Islet of Langerhans (tissue), 1 donor: Measurements from ENCODE around the gene SCAI.
"Not testable (repeated sequence)": the region's sequence is repeated elsewhere in the genome, so short reads cannot be mapped to it uniquely, and the experiment has no call there.

Source experiments
- FAIRE-seq: peaks from one replicate; lab custom pipeline; 2011; peaks lifted over from hg19 to GRCh38; lab: Jason Lieb, UNC

The SCAI gene

DNA sequence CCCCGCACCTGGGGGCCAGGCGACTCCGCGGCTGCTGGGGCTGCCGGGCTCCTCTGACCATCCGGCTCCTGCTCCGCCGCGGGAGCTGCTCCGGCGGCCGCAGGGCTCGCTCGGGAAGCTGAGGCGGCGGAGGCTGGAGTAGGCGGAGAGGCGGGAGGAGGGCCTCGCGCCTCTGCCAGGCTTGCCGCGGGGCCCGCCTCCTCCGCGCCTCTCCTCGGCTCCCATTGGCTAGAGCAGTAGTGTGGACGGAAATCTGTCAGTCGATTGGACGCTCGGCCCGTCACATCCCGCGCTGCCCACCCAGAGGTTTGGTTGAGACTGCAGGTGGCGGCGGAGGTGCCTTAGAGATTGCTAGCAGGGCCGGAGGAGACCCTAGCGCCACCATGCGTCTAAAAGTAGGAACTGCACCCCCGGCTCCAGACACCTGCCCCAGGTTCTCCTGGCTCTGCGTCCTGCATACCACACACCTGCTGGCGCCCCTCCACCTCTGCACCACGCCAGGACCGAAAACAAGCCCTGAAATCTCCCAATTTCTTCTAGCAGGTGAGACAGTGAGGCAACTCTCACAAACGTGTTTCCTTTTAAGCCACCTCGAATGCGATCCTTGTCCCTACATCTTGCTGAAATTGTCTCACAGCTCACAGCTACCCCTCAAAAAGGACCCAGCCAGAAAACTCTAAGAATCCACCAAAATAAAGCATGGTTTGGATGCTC, at the start of gene SCAI:
Gene SCAI (minus strand): TSS at position 152 of the 714 bp plus-strand sequence. CDS start 91 bp downstream, at position 61.
- peak; percentile 82 for FAIRE-seq

DNA sequence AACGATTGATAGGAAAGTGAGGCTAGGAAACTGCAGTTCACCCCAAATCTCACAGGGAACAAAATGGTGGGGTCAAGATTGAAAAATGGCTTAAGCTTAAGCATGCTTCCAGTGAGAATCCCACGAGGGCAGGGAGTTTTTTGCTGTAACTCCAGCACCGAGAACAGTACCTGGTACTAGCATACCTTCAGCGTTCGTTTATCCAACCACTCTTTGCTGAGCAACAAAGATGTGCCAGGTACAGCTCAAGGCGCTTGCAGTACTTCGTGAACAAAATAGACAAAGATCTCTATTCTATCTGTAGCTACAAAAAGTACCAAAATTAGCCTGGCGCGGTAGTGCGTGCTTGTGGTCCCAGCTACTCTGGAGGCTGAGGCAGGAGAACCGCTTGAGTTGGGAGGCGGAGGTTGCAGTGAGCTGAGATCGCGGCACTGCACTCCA, 47.1 kb upstream of the SCAI start:
- FAIRE-seq: no peak

DNA sequence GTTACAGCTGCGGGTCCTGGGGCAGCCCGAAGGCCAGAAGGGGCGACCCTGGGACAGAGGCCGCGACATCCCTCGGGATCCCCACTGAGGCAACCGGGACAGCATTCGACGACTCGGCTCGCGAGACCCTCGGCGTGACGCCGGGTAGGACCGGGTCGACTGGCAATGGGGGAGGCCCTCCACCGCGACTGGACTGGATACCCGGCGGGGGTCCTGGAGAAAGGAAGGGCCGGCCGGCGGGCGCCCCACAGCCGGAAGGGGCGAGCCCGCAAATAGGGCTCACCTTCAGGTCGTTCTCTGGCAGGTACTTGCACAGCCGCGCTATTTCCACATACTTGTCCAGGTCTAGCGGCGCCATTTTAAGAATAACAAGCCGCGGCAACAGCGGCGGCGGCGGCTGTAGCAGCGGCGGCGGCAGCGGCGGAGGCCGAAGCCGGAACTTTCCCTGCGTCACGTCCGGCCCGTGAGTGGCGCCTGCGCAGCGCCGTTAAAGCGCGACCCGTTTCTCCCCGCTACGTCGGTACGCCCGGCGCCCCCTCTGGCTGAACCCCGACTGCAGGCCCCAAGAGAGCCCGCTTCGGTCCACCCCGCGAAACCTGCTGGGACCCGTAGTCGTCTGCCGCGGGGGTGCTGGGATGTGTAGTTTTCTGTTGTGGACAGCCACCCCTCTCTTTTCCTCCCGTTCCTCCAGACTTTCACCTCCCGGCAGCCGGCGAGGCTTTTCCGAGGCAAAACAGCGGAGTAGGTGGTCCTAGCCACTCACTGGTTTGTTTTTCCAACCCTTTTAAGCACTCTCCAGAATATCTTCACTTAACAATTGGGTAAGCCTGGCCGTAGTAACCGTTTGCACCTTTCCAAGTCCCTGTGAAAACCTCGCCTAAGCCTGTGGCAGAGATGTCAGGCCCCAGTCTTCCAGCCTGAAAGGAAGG, 46.3 kb upstream of the SCAI start, which contains the start of gene PPP6C:
Gene PPP6C (minus strand): TSS at position 443 of the 929 bp plus-strand sequence. CDS start 85 bp downstream, at position 358.
- FAIRE-seq: no peak

DNA sequence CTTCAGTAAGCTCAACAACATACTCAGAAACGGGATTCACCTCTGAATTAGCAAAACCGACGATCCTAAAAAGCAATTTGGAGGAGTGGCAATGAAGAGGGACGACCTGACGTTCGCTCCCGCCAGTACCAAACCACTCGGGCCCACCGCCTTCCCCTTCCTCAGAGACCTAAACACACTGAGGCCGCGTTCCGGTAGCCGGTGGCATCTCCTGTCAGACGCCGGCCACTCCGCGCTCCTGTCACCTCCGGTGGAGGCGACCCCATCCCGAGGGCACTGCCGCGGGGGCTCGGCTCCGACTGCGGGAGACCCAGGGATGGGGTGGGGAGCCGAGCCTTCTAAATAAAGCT, 45.7 kb upstream of the SCAI start:
- no peak for FAIRE-seq

DNA sequence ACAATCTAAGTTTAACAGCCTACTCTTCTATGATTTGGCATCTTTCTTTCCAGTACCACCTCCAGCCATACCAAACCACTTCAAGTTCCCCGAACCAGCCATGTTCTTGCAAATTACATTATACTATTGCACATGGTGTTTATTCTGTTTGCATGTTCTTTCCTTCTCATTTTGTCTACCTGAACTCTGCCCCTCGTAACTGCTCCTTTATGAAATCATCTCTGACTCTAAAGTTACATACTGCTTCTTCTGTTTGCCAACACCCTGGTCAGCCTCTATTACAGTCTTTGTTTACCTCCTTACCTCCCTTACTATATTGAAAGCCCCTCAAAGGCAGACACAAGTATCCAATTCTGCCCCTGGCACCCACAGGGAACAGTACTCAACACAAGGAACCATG, 40.2 kb upstream of the SCAI start:
- no peak for FAIRE-seq

DNA sequence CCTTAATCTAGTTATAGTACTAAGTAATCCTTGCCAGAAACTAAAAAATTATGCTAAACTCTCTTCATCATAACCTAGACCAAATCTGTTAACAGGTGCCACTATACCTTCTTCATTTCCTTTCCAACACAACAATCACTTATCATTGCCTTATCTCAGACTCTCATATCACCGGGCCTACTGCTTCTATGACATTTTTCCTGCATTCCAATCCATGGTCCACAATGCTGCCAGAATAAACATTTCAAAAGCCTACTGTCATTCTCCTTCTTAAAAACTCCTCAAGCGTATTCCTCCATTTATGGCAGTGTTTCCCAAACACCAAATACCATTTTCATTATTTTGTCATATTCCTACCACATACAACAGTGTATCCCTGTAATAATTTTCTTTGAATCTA, 39.7 kb upstream of the SCAI start:
- no peak for FAIRE-seq

DNA sequence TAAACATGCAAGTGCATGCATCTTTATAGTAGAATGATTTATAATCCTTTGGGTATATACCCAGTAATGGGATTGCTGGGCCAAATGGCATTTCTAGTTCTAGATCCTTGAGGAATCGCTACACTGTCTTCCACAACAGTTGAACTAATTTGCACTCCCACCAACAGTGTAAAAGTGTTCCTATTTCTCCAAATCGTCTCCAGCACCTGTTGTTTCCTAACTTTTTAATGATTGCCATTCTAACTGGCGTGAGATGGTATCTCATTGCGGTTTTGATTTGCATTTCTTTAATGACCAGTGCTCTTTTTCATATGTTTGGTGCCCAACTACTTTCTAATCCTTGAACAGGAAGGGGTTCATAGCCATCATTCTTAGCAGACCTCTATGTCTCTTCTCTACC, 38.4 kb upstream of the SCAI start:
- FAIRE-seq: not testable (repeated sequence)

DNA sequence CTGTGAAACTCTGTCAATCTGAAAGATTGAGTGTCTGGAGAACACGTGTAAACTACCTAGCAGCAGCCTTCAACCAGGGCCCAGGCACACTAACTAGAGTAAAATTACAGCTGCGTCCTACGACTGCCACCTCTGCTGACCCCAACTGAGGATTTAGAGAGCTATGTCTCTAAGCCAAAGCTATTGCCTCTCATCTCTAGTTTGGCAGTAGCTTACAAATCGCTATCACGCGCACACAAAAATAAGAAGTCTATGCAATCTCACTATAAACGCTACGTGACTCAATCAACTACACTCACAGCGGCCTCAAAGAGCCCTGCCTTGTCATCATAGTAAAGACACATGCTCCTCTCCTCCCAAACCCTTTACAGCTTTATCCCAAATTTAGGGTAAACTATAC, 37.5 kb upstream of the SCAI start:
- no peak for FAIRE-seq

DNA sequence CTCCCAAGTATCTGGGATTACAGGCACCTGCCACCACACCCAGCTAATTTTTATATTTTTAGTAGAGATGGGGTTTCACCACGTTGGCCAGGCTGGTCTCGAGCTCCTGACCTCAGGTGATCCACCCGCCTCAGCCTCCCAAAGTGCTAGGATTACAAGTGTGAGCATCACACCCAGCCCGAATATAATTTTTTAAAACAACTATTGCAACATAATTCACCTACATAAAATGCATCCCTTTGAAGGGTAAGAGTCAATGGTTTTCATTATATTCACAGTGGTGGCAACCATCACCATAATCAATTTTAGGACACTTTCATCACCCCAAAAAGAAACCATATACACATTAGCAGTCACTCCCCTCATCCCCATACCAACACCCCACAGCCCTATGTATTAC, 36.4 kb upstream of the SCAI start:
- FAIRE-seq: not testable (repeated sequence)

DNA sequence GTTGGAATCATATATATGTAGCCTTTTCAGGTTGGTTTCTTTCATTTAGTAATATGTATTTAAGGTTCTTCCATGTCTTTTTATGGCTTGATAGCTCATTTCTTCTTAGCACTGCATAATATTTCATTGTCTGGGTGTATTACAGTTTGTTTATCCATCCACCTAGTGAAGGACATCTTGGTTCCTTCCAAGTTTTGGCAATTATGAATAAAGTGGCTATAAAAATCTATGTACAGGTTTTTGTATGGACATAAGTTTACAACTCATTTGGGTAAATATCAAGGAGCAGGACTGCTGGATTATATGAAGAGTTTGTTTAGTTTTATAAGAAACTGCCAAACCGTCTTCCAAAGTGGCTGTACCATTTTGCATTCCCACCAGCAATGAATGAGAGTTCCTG, 34.6 kb upstream of the SCAI start:
- no peak for FAIRE-seq

DNA sequence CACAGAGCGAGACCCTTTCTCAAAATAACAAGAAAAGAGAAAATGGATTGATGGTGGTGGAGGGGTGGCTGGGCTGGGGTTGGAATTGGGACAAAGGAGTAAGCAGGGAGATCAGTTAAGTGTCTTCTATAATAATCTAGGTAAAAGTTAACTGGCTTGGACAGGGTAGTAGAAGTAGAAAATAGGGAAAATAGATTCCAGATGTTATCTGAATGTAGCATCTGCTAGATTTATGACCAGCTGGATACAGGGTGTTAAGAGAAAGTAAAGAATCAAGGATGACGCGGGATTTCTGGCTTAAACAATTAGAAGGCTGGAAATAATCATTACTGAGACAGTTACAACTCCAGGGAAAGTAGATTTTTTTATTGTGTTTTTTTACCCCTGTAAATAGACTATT, 33.3 kb upstream of the SCAI start:
- FAIRE-seq: no peak

DNA sequence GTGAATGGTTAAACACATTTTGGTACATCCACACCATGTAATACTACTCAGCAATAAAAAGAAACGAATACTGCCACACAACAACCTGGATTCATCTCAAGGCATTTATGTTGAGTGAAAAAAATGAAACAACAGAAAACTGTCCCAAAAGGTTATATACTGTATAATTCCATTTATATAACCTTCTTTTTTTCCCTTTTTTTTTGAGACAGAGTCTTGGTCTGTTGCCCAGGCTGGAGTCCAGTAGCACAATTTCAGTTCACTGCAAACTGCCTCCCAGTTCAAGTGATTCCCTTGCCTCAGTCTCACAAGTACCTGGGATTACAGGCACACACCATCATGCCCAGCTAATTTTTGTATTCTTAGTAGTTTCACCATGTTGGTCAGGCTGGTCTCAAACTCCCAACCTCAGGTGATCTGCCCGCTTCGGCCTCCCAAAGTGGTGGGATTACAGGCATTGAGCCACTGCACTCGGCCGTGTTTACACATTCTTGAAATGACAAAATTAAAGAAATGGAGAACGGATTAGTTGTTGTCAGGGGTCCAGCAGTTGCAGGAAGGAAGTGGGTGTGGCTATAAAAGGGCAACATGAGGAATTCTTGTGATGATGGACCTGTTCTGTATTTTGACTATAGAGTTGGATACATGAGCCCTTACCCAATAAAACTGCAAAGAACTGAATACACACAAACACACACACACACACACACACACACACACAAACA, 28.9 kb upstream of the SCAI start:
- FAIRE-seq: no peak

DNA sequence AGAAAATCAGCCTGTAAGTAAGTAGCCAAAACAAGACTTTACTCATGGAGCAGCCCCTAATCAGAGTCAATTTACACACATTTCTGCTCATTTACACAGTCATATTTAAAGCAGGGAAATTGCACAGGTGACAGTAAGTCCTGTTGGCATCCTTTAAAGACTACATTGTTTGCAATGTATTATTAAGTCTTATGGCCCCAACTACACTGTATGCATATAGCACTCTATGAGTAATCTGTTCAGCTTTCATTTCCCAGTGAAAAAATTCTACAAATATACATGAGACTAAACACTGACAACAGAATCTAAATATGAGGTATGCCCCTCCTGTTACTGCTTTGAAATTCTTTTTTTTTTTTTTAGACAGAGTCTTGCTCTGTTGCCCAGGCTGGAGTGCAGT, 26.6 kb upstream of the SCAI start:
- FAIRE-seq: no peak

DNA sequence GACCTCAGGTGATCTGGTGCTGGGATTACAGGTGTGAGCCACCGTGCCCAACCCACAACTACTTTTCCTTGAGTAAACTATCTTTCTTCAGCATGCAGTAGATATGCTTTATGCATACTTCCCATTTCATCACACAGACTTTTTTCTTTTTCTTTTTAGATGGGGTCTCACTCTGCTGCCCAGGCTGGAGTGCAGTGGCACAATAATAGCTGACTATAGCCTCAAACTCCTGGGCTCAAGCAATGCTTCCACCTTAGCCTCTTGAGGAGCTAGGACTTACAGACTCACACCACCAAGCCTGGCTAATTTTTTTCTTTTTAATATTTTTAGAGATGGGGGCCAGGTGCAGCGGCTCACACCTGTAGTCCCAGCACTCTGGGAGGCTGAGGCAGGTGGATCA, 23.4 kb upstream of the SCAI start:
- FAIRE-seq: no peak

DNA sequence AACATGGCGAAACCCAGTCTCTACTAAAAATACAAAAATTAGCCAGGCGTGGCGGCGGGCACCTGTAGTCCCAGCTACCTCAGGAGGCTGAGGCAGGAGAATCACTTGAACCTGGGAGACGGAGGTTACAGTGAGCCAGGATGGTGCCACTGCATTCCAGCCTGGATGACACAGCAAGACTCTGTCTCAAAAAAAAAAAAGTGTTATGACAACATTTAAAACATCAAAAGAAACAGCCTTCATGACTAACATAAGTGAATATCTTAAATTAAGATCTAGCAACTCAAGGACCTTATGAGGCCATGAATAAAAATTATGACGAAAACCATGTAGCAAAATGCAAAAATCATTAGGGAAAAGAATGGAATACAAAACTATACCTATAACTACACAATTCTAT, 19.6 kb upstream of the SCAI start:
- not testable (repeated sequence) for FAIRE-seq

DNA sequence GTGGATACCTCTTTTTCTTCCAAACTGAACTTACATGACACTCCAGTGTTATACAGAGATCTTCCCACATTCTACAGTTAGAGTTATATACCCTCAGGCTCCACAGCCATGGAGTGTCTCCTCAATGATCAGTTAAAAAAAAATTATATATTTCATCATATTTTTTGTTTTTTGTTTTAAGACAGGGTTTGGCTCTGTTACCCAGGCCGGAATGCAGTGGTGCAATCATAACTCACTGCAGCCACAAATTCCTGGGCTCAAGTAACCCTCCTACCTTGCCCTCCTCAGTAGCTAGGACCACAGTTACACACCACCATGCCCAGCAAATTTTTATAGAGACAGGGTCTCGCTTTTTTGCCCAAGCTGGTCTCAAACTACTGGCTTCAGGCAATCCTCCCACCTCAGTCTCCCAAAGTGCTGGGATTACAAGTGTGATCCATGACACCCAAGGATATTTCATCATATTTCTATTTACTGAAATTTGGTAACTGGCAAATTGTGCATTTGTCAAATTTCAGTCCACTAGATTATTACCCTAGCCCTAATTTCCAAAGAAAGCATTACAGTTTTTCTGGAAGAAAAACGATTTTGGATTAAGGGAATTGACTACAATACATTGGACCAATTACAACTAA, 18.1 kb upstream of the SCAI start:
- FAIRE-seq: no peak

DNA sequence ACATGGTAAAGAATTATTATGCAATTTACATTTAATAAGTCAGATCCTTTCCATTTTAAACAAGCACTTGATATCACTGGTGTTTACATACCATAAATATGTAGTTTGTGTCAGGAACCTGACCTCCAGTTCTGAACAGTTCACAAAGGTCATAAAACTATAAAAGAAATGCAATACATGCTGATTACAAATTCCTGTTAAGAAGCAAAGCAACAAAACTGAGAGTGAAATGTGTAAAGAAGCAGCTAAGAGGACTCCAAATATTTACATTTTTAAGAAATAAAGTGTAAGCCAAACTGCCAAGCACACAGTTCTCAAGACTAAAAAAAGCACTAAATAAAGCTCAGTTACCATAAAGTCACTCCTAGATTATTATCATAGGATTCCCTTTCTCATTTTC, 17.4 kb upstream of the SCAI start:
- no peak for FAIRE-seq

DNA sequence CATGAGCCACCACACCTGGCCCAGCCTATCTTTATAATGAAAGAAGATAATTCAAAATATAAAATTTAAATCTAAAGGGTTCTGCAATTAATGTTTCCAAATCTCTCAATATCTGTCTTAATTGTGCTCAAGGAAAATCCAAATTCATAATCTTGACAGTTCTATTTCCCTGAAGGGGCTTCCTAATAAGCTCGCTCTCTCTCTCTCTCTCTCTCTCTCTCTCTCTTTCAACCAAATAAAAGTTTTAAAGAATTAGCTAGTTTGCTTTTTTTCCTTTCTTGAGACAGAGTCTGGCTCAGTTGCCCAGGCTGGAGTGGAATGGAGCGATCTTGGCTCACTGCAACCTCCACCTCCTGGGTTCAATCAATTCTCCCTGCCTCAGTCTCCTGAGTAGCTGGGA, 13.2 kb upstream of the SCAI start:
- no peak for FAIRE-seq

DNA sequence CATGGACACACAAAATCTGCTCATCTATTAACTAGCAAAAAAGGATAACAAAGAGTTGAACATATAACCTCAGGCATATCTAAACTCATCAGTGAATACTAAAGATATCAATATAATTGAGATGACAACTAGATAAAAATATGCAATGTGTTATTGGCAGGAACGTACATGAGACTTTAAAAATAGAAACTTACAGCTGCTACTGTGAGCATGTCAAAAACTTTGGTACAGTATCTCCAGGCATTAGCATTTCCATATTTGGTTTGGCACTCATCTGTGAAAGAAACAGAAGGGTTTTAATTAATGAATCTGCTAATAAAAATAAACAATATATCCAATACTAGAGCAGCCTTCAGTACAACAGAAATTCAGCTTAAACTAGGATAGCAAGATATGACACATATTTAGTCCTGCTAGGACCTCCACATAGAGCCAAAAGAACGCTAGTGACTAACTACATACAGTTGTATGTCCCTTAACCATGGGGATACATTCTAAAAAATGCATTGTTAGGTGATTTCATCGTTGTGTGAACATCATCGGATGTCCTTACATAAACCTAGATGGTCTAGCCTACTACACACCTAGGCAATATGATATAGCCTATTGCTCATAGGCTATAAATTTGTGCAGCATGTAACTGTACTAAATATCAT, 10.5 kb upstream of the SCAI start:
- FAIRE-seq: no peak

DNA sequence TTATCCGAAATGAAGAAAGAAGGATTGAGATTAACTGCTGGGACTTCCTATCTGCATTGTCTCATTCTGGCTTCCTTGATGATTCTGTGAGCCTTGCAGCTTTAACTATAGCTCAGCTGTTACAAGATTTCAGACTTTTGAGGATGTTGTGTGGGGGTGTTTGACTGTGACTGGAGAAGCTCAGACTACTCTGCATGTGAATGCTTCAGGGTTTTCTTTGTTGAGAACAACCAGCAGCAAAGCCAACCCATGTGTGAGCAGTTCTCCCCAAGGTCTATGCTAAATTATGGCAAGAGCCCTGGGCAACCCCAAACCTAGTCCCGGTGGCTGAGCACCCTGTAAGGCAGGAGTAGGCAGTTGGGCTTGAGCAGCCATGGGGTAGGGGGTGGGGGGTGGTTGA, 8.4 kb upstream of the SCAI start:
- no peak for FAIRE-seq

DNA sequence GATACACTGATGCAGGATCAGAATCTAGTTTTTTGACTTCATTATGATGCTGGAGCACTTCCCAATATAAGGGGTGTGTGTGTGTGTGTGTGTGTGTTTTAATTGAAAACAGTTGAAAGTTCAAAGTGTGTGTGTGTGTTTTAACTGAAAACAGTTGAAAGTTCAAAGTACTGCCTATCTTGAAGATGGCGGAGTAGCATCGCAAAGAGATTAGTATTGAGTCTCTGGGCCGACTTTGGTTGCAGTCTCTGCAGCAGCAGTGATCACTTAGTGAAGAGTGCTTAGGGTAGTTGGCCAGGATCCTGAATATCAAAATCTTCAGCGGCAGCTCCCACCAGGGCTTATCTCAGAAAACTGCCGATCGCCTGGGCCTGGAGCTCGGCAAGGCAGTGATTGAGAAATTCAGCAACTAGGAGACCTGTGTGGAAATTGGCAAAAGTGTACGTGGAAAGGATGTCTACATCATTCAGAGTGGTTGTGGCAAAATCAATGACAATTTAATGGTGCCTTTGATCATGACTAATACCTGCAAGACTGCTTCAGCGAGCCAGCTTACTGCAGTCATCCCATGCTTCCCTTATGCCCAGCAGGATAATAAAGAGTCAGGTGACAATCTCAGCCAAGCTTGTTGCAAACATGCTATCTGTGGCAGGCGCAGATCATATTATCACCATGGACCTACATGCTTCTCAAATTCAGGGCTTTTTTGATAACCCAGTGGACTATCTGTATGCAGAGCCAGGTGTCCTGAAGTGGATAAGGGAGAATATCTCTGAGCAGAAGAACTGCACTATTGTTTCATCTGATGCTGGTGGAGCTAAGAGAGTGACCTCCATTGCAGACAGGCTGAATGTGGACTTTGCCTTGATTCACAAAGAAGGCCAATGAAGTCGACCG, 7.3 kb upstream of the SCAI start:
- no peak for FAIRE-seq
